Thyroid gland (tissue), 4 donors: ENCODE data around the gene MAGI2.

Experiments
- CTCF ChIP-seq, 6 experiments: fragments of 200-600 bp in 3 of 6; fragments of 450-650 bp in 3 of 6; sonication (generic) in 3 of 6; IDR thresholded peaks; one replicate each; pipeline ENCODE4 v1.5.1; 2016 to 2019; ENCODE audit warnings: antibody characterized with exemption in 6 of 6, mild to moderate bottlenecking in 2 of 6, inconsistent platforms in 1 of 6, moderate library complexity in 1 of 6
- POLR2A ChIP-seq, 2 donors: fragments of 450-650 bp; IDR thresholded peaks; one replicate each; pipeline ENCODE4 v1.6.1; 2017; ENCODE audit warnings: antibody characterized with exemption in 2 of 2, mild to moderate bottlenecking in 2 of 2, moderate library complexity in 1 of 2

GRCh38 chr7:78662939-78663338, 790.5 kb downstream of the MAGI2 start:
- TF ChIP-seq CTCF (IDR thresholded peaks at IDR 0.05) = no peak
- TF ChIP-seq POLR2A (IDR thresholded peaks at IDR 0.05) = no peak
